Measurements from ENCODE around the gene MCEMP1.

- TF ChIP-seq CTCF (IDR thresholded peaks at IDR 0.05): no peak
- no peak for TF ChIP-seq POLR2A (IDR thresholded peaks at IDR 0.05)
These were observed 22.1 kb downstream of the MCEMP1 start for GRCh38 chr19:7699003-7699402.
